GM21825 (cell line): ENCODE measurements around the gene GNG7.
A peak's percentile ranks its signal among the peaks of the same experiment; 100 is the strongest.
"Not testable (repeated sequence)": the region's sequence is repeated elsewhere in the genome, so short reads cannot be mapped to it uniquely, and the experiment has no call there.

Source experiments
- ATAC-seq: cut with Tn5 transposase; IDR thresholded peaks from one replicate; pipeline ENCODE4 v1.9.1; 2021; ENCODE audit warnings: mild to moderate bottlenecking, moderate library complexity; ENCODE audit not compliant: unreplicated experiment

GNG7 gene

DNA sequence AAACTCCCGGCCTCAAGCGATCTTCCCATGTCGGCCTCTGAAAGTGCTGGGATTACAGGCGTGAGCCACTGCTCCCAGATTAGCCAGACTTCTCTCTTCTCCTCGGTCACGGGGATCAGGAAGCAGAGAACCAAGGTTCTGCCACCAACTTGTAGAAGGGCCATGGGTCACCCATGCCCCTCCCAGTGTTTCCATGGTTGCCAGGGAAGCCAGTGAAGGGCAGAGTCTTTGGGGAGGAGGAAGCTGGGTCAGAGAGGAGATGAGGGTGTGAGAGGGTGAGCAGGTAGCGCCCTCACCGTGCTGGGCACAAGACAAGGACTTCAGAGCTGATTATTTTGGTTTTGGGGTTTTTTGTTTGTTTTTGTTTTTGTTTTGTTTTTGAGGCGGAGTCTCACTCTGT lies 77.1 kb downstream of the GNG7 start:
- no peak for ATAC-seq

DNA sequence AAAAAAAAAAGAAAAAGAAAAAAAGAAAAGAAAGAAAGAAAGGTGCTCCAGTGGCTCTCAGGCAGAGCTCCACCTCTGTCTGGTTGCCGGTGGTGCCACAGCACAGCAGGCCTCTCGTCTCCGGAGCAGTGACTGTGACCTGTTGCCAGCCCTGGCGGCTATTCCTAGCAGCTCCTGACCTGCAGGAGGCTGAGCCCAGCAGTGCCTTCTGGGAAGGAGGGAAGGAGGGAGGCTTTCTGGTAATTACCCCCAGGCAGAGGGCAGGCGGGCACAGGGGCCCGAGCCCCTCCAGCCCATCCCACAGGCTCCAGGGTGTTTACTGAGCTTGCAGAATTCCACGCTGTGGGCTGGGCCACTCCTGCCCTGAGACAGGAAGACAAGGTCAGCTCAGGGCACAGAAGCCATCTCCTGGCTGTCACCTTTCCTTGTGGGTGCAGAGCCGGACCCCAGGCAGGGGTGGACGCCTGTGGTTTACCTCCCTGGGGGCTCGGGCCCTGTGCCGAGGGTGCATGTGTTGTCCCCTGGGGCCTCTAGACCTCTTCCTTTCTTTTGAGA lies 77.9 kb downstream of the GNG7 start:
- ATAC-seq = peak; percentile 30

DNA sequence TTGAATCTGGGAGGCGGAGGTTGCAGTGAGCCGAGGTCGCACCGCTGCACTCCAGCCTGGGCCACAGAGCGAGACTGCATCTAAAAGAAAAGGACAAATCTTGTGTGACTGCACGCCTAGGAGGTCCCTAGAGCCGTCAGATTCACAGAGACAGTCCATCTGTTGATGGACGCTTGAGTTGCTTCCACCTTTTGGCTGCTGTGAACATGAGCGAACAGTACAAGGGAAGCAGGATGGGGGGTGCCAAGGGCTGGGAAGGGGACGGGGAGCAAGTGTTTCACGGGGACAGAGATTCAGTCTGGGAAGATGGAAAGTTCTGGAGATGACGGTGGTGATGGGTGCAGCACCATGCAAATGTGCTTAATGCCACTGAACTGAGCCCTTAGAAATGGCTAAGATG lies 78.7 kb downstream of the GNG7 start:
- ATAC-seq = no peak

- not testable (repeated sequence) for ATAC-seq
Measured at GRCh38 chr19:2622371-2622961, 80.0 kb downstream of the GNG7 start.

- no peak for ATAC-seq
Measured at GRCh38 chr19:2619076-2619475, 83.4 kb downstream of the GNG7 start.

GRCh38 chr19:2618611-2619010 lies 83.9 kb downstream of the GNG7 start:
- no peak for ATAC-seq

DNA sequence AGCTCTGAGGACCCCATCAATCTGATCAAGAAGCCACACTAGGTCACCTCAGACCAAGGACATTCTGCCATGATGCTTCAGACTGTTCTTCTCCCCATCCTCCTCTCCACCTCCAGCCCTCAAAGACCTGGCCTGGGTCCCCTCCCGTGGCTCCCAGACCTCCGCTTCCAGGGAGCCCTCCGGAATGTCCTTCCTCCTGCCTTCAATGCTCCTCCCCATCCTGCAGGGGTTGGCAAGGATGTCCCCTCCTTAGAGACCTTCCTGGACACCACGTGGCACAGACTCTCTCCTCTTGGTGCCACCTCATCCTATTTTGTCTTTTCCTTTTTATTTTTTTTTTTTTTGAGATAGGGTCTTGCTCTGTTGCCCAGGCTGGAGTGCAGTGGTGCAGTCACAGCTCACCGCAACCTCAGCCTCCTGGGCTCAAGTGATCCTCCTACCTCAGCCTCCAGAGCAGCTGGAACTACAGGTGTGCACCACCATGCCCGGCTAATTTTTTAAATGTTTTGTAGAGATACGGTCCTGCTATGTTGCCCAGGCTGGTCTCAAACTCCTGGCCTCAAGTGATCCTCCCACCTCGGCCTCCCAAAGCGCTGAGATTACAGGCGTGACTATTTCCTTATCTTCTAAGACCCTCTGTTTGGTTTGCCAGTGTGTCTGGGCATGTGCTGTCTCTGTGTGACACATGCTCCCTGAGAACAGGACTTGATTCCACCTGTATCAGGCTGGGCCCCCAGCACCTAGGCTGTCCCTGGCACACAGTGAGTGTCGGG lies 84.9 kb downstream of the GNG7 start:
- ATAC-seq = no peak

GRCh38 chr19:2616741-2617392 lies 85.6 kb downstream of the GNG7 start:
- ATAC-seq = no peak

GRCh38 chr19:2615782-2616181 lies 86.7 kb downstream of the GNG7 start:
- ATAC-seq = no peak

DNA sequence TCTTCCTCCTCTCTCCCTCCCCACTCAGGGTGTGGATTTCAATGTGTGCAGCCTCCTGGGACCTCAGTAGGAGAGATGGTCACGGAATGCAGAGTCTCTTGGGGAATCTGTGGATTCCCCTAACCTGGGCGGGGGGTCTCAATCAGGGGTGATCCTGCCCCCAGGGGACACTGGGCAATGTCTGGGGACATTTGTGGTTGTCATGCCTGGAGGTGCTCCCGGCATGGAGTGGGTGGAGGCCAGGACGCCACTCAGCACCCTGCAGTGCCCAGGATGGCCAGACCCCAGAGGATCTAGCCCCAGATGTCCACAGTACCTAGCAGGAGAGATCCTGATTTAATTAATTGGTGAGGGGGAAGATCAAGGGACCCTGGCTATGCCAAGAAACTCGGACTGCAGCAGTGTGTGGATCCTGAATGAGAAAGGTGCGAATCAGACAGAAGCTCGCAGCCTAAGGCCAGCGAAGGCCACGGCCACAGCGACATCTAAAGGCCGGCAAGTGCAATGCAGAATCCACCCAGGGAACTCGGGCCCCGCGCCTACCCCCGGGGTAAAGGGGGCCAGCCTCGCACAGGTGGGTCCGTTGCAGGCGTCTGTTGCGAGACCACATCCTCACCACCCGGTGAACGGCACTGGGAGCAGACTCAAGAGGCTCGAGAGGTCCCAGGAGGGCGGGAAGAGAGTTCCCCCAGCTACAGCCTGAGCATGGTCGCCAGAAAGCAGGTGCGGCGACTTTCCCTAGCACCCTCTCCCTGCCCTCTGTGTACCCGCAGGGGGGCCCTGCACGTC lies 88.8 kb downstream of the GNG7 start:
- no peak for ATAC-seq

DNA sequence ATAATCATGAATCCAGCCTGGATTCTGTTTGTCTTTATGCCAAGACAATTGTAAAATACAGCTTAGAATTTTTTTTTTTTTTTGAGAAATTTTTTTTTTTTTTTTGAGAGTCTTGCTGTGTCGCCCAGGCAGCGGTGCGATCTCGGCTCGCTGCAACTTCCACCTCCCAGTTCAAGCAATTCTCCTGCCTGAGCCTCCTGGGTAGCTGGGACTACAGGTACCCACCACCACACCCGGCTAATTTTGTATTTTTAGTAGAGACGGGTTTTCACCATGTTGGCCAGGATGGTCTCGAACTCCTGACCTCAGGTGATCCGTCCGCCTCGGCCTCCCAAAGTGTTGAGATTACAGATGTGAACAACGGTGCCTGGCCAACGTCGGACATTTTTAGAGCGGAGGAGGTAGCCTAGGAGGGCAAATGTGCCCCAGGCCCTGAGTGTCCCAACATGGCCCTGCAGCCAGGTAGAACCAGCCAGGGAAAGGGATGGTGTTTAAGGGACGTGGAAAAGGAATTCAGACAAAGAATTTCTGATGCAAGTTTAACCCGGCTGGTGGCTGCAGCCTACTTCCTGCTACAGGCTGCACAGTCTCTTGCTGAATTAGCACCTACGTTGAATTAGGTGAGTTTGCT lies 89.8 kb downstream of the GNG7 start:
- no peak for ATAC-seq

- ATAC-seq = no peak
Measured at GRCh38 chr19:2611483-2612464, 90.7 kb downstream of the GNG7 start.

DNA sequence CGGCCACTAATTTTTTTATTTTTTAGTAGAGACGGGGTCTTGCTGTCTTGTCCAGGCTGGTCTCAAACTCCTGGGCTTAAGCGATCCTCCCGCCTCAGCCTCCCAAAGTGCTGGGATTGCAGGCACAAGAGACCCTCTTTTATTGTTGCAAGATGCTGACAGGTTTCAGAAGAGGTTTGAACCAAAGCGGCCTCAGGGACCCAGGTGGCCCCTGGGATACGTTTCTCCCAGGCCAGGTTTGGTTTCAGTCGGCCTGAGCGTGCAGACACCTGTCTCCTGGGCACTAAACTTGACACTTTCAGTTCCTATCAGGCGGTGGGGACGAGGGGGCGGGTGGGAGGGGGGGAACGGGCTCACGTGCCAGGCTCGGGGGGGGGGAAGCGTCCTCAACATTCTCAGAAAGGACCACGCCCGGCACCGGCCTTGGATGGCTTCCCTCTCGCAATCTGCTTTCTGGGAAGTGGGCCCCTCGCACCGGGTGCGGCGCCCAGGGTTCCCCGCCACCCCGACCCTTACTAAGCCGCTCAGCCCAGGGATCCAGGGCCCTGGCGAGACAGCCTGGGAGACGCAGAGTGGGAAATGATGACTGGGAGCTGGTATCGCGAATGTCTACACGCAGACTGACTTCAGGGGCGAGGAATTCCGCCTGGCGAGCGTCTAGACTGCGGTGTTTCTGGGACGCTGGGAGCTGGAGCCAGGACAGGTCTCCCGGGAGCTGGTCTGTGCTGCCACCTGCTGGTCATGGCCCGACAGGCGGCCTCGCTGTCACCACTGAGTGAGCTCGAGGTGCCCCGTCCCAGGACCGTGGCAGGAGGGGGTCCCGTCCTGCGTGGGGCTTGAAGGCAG lies 91.6 kb downstream of the GNG7 start:
- peak; percentile 40 for ATAC-seq

GRCh38 chr19:2609389-2610116 lies 92.9 kb downstream of the GNG7 start:
- ATAC-seq = no peak

DNA sequence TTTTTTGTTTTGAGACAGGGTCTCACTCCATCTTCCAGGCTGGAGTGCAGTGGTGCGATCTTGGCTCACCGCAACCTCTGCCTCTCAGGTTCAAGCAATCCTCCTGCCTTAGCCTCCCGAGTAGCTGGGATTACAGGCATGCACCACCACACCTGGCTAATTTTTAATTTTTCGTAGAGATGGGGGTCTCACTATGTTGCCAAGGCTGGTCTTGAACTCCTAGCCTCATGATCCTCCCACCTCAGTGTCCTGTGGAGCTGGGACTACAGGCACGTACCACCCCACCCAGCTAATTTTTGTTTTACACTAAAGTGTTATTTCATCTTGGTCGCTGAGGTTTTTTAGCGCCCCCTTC lies 93.5 kb downstream of the GNG7 start:
- not testable (repeated sequence) for ATAC-seq

GRCh38 chr19:2608602-2608922 lies 93.9 kb downstream of the GNG7 start:
- ATAC-seq = no peak

DNA sequence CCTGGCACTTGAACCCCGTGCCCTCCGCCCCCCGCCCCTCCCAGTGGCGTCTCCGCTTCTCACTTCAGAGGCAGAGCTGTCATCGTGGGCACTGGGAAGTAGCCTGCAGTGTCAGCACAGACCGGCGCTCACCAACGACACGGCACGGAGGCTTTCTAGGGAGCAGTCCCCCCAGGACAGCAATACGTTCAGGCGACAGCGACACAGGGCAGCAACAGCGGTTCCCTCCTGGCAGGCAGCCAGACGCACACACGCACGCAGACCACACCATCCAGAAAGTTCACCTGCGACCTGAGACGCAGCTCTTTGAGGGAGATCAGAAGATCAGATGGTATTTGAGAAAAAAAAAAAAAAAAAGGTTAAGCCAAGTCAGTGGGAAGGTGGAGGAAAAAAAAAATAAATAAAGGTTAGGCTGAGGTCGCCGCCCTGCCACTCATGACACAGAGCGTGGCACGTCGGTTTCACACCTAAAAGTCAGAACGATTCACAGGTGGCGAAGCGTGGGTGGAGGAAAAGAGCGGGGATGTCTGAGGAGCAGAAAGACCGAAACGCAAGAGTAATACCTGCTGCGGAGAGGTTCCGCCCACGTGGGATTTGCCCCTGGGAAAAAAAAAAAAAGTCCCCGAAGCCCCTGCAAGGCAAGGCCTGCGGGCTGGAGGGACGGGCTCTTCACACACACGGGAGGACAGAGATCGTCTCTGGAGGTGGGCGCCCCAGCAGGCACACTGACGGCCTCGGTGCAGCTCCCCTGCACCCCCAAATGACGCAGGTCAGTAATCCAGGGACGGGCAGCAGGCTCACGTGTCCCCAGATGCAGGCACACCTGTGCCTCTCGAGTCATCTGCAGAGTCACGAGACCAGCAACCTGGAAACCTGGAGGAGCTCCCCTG lies 94.5 kb downstream of the GNG7 start:
- peak; percentile 25 for ATAC-seq
